GM12878 (cell line): ENCODE data around the gene DNAJB5.
"Not testable (repeated sequence)": the region's sequence is repeated elsewhere in the genome, so short reads cannot be mapped to it uniquely, and the experiment has no call there.

ENCODE experiments used
- BMI1 ChIP-seq: fragments of 450-650 bp; IDR thresholded peaks from 2 replicates; pipeline ENCODE4 v1.6.1; 2016; ENCODE audit warnings: mild to moderate bottlenecking, moderate library complexity, borderline replicate concordance
- HDAC2 ChIP-seq: fragments of 200-600 bp; sonication (generic); IDR thresholded peaks from 2 replicates; pipeline ENCODE4 v1.6.1; 2017
- POLR2A ChIP-seq: IDR thresholded peaks from 2 replicates; pipeline ENCODE4 v1.6.1; 2011; ENCODE audit warnings: low read depth, mild to moderate bottlenecking, low read length
- SP1 ChIP-seq: IDR thresholded peaks from one replicate; pipeline ENCODE4 v1.6.1; 2011; ENCODE audit warnings: low read depth, low read length
- TF ChIP-seq, protein P1 (sequence below): IDR thresholded peaks from 2 replicates; pipeline ENCODE4 v1.6.1; 2011; ENCODE audit warnings: low read depth, mild to moderate bottlenecking, low read length, moderate library complexity, borderline replicate concordance; ENCODE audit errors: extremely low read depth
- TF ChIP-seq, protein P2 (sequence below), 3 experiments: IDR thresholded peaks in 2 of 3; conservative IDR thresholded peaks in 1 of 3; 2 replicates each; pipeline ENCODE4 v1.5.1; 2011; ENCODE audit warnings: low read depth in 3 of 3, low read length in 3 of 3, mild to moderate bottlenecking in 3 of 3, control low read depth in 2 of 3, moderate library complexity in 2 of 3, inconsistent platforms in 1 of 3, mixed read lengths in 1 of 3; ENCODE audit not compliant: control insufficient read depth in 2 of 3, insufficient read depth in 1 of 3; ENCODE audit errors: extremely low read depth in 1 of 3

DNA sequence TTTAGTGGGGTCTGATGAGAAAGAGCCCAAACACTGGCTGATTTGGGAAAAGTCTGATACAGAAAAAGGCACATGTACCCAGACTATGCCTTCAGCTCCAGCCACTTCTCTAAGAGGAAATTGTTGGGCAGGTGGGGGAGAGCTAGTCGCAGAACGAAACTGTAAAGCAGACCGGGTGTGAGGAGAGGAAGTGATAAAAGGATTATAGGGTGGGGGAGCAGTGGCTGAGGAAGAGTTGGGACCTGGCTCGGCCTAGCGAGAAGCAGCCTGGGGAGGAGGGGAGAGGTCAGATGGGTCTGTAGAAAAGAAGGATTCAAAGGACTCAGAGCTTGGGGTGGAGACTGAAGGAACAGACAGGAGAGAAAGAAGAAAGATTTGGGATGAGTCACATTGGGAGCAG is 33.9 kb downstream of the DNAJB5 start:
- TF ChIP-seq, protein P1, sequence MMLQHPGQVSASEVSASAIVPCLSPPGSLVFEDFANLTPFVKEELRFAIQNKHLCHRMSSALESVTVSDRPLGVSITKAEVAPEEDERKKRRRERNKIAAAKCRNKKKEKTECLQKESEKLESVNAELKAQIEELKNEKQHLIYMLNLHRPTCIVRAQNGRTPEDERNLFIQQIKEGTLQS = not testable (repeated sequence)
- TF ChIP-seq POLR2A, SP1, HDAC2, BMI1: not testable (repeated sequence)
- TF ChIP-seq, protein P2, sequence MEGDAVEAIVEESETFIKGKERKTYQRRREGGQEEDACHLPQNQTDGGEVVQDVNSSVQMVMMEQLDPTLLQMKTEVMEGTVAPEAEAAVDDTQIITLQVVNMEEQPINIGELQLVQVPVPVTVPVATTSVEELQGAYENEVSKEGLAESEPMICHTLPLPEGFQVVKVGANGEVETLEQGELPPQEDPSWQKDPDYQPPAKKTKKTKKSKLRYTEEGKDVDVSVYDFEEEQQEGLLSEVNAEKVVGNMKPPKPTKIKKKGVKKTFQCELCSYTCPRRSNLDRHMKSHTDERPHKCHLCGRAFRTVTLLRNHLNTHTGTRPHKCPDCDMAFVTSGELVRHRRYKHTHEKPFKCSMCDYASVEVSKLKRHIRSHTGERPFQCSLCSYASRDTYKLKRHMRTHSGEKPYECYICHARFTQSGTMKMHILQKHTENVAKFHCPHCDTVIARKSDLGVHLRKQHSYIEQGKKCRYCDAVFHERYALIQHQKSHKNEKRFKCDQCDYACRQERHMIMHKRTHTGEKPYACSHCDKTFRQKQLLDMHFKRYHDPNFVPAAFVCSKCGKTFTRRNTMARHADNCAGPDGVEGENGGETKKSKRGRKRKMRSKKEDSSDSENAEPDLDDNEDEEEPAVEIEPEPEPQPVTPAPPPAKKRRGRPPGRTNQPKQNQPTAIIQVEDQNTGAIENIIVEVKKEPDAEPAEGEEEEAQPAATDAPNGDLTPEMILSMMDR (IDR thresholded peaks at IDR 0.05 in 2 of 3, conservative IDR thresholded peaks at IDR 0.05 in 1 of 3; ENCODE audit: control insufficient read depth in 2 of 3, extremely low read depth in 1 of 3, insufficient read depth in 1 of 3, low read depth in 3 of 3, low read length in 3 of 3) = not testable (repeated sequence)
